K562 (cell line): ENCODE results near the gene HMOX2. TPM values are rescaled to one million over a fixed set of nuclear protein-coding genes. Genes with fewer than 3 reads are reported as not detected.

ENCODE experiments used
- ASH1L ChIP-seq: fragments of 450-650 bp; IDR thresholded peaks from 2 replicates; pipeline ENCODE4 v1.6.1; 2018; ENCODE audit warnings: borderline replicate concordance, mild to moderate bottlenecking, low read depth; ENCODE audit not compliant: partially characterized antibody
- ATF1 ChIP-seq, 2 experiments: fragments of 450-650 bp in 1 of 2; IDR thresholded peaks; 2 replicates each; pipeline ENCODE4 v1.6.1; 2016; ENCODE audit warnings: missing compliant biosample characterization in 1 of 2, missing genetic modification characterization in 1 of 2
- CBX3 ChIP-seq, 2 experiments: IDR thresholded peaks; 1 replicate in 1 of 2; 2 replicates in 1 of 2; pipeline ENCODE4 v1.6.1; 2012; ENCODE audit warnings: inconsistent platforms in 2 of 2, low read length in 2 of 2, borderline replicate concordance in 1 of 2, control low read depth in 1 of 2
- EZH2 ChIP-seq: IDR thresholded peaks from 2 replicates; pipeline ENCODE4 v1.6.1; 2012; ENCODE audit warnings: low read depth, mild to moderate bottlenecking, inconsistent platforms, low read length, borderline replicate concordance
- FOXO4 ChIP-seq: fragments of 450-650 bp; formaldehyde crosslinking; IDR thresholded peaks from 2 replicates; pipeline ENCODE4 v1.4.0; 2020; ENCODE audit warnings: mild to moderate bottlenecking, moderate library complexity
- HDAC1 ChIP-seq, 2 experiments: fragments of 450-650 bp; IDR thresholded peaks; 2 replicates each; pipeline ENCODE4 v1.6.1; 2016 to 2017; ENCODE audit warnings: inconsistent platforms in 1 of 2, mild to moderate bottlenecking in 1 of 2, moderate library complexity in 1 of 2
- HSF4 ChIP-seq: fragments of 250-450 bp; sonication (Bioruptor Pico); IDR thresholded peaks from 2 replicates; pipeline ENCODE4 v2.1.2; 2022; ENCODE audit warnings: mild to moderate bottlenecking, moderate library complexity, borderline replicate concordance
- MEF2D ChIP-seq: conservative IDR thresholded peaks from 2 replicates; pipeline ENCODE4 v1.6.1; 2016; ENCODE audit warnings: low read depth, missing genetic modification characterization, missing compliant biosample characterization
- NCOA6 ChIP-seq: fragments of 450-650 bp; IDR thresholded peaks from 2 replicates; pipeline ENCODE4 v1.6.1; 2017; ENCODE audit warnings: mild to moderate bottlenecking
- NEUROD1 ChIP-seq: fragments of 150-350 bp; IDR thresholded peaks from 2 replicates; pipeline ENCODE4 v1.6.1; 2014; ENCODE audit warnings: borderline replicate concordance, low read length, low read depth; ENCODE audit not compliant: partially characterized antibody
- NFIC ChIP-seq: fragments of 450-650 bp; IDR thresholded peaks from 2 replicates; pipeline ENCODE4 v1.6.1; 2017; ENCODE audit warnings: mild to moderate bottlenecking, inconsistent platforms
- PREB ChIP-seq: sonication (generic); formaldehyde crosslinking; IDR thresholded peaks from 2 replicates; pipeline ENCODE4 v1.8.1; 2023; ENCODE audit warnings: mild to moderate bottlenecking, missing genetic modification reagents
- SNAPC5 ChIP-seq: fragments of 250-450 bp; sonication (Bioruptor Pico); IDR thresholded peaks from 2 replicates; pipeline ENCODE4 v1.8.0; 2021; ENCODE audit warnings: moderate library complexity, mild to moderate bottlenecking, inconsistent platforms
- SREBF1 ChIP-seq: fragments of 150-350 bp; IDR thresholded peaks from 2 replicates; pipeline ENCODE4 v1.6.1; 2014; ENCODE audit warnings: antibody characterized with exemption, low read depth, low read length, borderline replicate concordance
- TAL1 ChIP-seq: fragments of 450-650 bp; IDR thresholded peaks from 2 replicates; pipeline ENCODE4 v1.6.1; 2016; ENCODE audit warnings: mild to moderate bottlenecking
- TBL1XR1 ChIP-seq, 2 experiments: IDR thresholded peaks; 2 replicates each; pipeline ENCODE4 v1.6.1; 2012; ENCODE audit warnings: improper control_type of control experiment in 2 of 2, low read length in 2 of 2, mild to moderate bottlenecking in 1 of 2
- TEAD1 ChIP-seq, 2 experiments: fragments of 450-650 bp in 1 of 2; sonication (generic) in 1 of 2; formaldehyde crosslinking; IDR thresholded peaks; 2 replicates each; pipeline versions ENCODE4 v1.4.0 to v1.8.0; 2020 to 2022; ENCODE audit warnings: mild to moderate bottlenecking in 2 of 2, missing genetic modification reagents in 1 of 2
- XRCC4 ChIP-seq: IDR thresholded peaks from one replicate; pipeline ENCODE4 v1.6.1; 2011; ENCODE audit not compliant: insufficient read depth, insufficient read length; ENCODE audit errors: extremely low read depth
- ZNF143 ChIP-seq: sonication (generic); formaldehyde crosslinking; IDR thresholded peaks from 2 replicates; pipeline ENCODE4 v1.9.0; 2022; ENCODE audit warnings: mild to moderate bottlenecking, missing genetic modification reagents
- polyA plus RNA-seq, 8 experiments: library from polyadenylated mRNA; depleted of rRNA in 4 of 8; stranded (reverse) in 5 of 8; unstranded in 3 of 8; fragments of >200 nt; fragmentation: Nextera tagmentation in 2 of 8; fragmentation: Illumina TruSeq in 1 of 8; extraction: Ambion mirVana in 2 of 8; extraction: Trizol in 1 of 8; gene quantifications; 2 replicates each; pipeline versions ENCODE4 v1.2.1 to v1.2.3, GENCODE V29; 2011 to 2014; ENCODE audit warnings: inconsistent platforms in 1 of 8, missing spikeins in 1 of 8
- total RNA-seq, 7 experiments: library from RNA; depleted of rRNA in 6 of 7; stranded (reverse); fragments of >200 nt in 6 of 7; fragmentation: Illumina TruSeq in 2 of 7; extraction: Trizol in 2 of 7; gene quantifications; 2 replicates each; pipeline versions ENCODE4 v1.2.1 to v1.2.3, GENCODE V29; 2011 to 2021; ENCODE audit warnings: low replicate concordance in 1 of 7
- TF ChIP-seq, protein P1 (sequence below): fragments of 250-450 bp; sonication (Bioruptor Pico); IDR thresholded peaks from 2 replicates; pipeline ENCODE4 v1.8.0; 2021; ENCODE audit warnings: mild to moderate bottlenecking, moderate library complexity
- TF ChIP-seq, protein P2 (sequence below): fragments of 450-650 bp; conservative IDR thresholded peaks from 2 replicates; pipeline ENCODE4 v1.6.1; 2016; ENCODE audit warnings: missing genetic modification characterization, low read depth, mild to moderate bottlenecking, control low read depth, missing compliant biosample characterization

Gene HMOX2
- total and polyA plus RNA-seq, 9 of the 15 experiments (the other 6 are each of a cell fraction or from before 2014, with no cell fraction given) = 26.8 to 87.4 (median 57.4) TPM

GRCh38 chr16:4433914-4434787, 42.0 kb upstream of the HMOX2 start (continued):
- TF ChIP-seq, protein P1, sequence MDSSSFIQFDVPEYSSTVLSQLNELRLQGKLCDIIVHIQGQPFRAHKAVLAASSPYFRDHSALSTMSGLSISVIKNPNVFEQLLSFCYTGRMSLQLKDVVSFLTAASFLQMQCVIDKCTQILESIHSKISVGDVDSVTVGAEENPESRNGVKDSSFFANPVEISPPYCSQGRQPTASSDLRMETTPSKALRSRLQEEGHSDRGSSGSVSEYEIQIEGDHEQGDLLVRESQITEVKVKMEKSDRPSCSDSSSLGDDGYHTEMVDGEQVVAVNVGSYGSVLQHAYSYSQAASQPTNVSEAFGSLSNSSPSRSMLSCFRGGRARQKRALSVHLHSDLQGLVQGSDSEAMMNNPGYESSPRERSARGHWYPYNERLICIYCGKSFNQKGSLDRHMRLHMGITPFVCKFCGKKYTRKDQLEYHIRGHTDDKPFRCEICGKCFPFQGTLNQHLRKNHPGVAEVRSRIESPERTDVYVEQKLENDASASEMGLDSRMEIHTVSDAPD (CRISPR knock-in tag) = no peak
- TF ChIP-seq ZNF143 (CRISPR knock-in tag) = no peak
- no peak; a peak in 2 of 4 replicates for TF ChIP-seq HDAC1 (IDR thresholded peaks at IDR 0.05)
- no peak for TF ChIP-seq XRCC4
- no peak for TF ChIP-seq NCOA6
- no peak for TF ChIP-seq NFIC
- TF ChIP-seq ATF1 (CRISPR knock-in tag; IDR thresholded peaks at IDR 0.05) = no peak
- TF ChIP-seq ATF1 (tag; IDR thresholded peaks at IDR 0.05) = no peak
- TF ChIP-seq TEAD1 (CRISPR knock-in tag; IDR thresholded peaks at IDR 0.05) = no peak
- TF ChIP-seq PREB (CRISPR knock-in tag) = no peak
- no peak for TF ChIP-seq SNAPC5
- TF ChIP-seq TBL1XR1 (IDR thresholded peaks at IDR 0.05; ENCODE audit: low read length in 2 of 2) = 0 out of 4 replicates have a peak, but pooled peaks have one; percentile 17 to 31
- TF ChIP-seq TAL1 = 0 out of 2 replicates have a peak, but pooled peaks have one; percentile 7
- TF ChIP-seq CBX3 (IDR thresholded peaks at IDR 0.05; ENCODE audit: borderline replicate concordance in 1 of 2, low read length in 2 of 2) = no peak
- no peak for TF ChIP-seq ASH1L
- no peak for TF ChIP-seq EZH2
- TF ChIP-seq, protein P2, sequence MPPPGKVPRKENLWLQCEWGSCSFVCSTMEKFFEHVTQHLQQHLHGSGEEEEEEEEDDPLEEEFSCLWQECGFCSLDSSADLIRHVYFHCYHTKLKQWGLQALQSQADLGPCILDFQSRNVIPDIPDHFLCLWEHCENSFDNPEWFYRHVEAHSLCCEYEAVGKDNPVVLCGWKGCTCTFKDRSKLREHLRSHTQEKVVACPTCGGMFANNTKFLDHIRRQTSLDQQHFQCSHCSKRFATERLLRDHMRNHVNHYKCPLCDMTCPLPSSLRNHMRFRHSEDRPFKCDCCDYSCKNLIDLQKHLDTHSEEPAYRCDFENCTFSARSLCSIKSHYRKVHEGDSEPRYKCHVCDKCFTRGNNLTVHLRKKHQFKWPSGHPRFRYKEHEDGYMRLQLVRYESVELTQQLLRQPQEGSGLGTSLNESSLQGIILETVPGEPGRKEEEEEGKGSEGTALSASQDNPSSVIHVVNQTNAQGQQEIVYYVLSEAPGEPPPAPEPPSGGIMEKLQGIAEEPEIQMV (tag) = no peak
- no peak for TF ChIP-seq NEUROD1
- TF ChIP-seq HSF4 = no peak
- TF ChIP-seq MEF2D (tag) = no peak
- TF ChIP-seq FOXO4 (CRISPR knock-in tag) = no peak
- TF ChIP-seq SREBF1 = no peak
